Activated B cell treated with CpG ODN at 0.5 μM for 24 hours (primary cell): ENCODE data around the gene ERMAP. TPM values are rescaled to one million over a fixed set of nuclear protein-coding genes. Genes with fewer than 3 reads are reported as not detected.

ENCODE experiments used
- ATAC-seq: fragments of 200-7000 bp; cut with Tn5 transposase; one replicate; pipeline ENCODE4 v1.10.0; 2021; ENCODE audit warnings: low read depth, mild to moderate bottlenecking, moderate library complexity
- CTCF ChIA-PET: fragments of 350-600 bp; sonication (Branson Sonifier 250); formaldehyde crosslinking; loops from one replicate; lab custom pipeline; 2021; ENCODE audit warnings: antibody characterized with exemption; lab: Charles Lee
- POLR2A ChIA-PET: fragments of 350-600 bp; sonication (Branson Sonifier 250); formaldehyde crosslinking; loops from one replicate; lab custom pipeline; 2021; ENCODE audit warnings: antibody characterized with exemption; lab: Charles Lee
- DNase-seq: peaks from one replicate; pipeline ENCODE4 v3.0.0; 2022
- H3K27ac Mint-ChIP-seq: one replicate; pipeline ENCODE4 v1.8.0; 2020; ENCODE audit warnings: mixed read lengths
- H3K27me3 Mint-ChIP-seq: one replicate; pipeline ENCODE4 v1.8.0; 2021; ENCODE audit warnings: mixed read lengths
- H3K36me3 Mint-ChIP-seq: one replicate; pipeline ENCODE4 v1.8.0; 2021; ENCODE audit warnings: low read depth, mixed read lengths
- H3K4me1 Mint-ChIP-seq: one replicate; pipeline ENCODE4 v1.8.0; 2021; ENCODE audit warnings: mixed read lengths
- H3K4me3 Mint-ChIP-seq: one replicate; pipeline ENCODE4 v1.8.0; 2020; ENCODE audit warnings: mild to moderate bottlenecking, mixed read lengths
- H3K9me3 Mint-ChIP-seq: one replicate; pipeline ENCODE4 v1.8.0; 2020; ENCODE audit warnings: mixed read lengths
- CTCF ChIP-seq: fragments of 200-600 bp; IDR thresholded peaks from one replicate; pipeline ENCODE4 v1.8.0; 2022; ENCODE audit warnings: antibody characterized with exemption, mild to moderate bottlenecking
- intact Hi-C: fragments of 100-400 bp; cut with micrococcal nuclease; formaldehyde crosslinking; loops from one replicate; pipeline ENCODE4 v1.15.1; 2024
- total RNA-seq: library from RNA; stranded (reverse); gene quantifications from 2 replicates; pipeline ENCODE4 v1.2.3, GENCODE V29; 2022

ERMAP gene
- total RNA-seq, 1 donor from 2014 or later: 10.7 TPM

DNA sequence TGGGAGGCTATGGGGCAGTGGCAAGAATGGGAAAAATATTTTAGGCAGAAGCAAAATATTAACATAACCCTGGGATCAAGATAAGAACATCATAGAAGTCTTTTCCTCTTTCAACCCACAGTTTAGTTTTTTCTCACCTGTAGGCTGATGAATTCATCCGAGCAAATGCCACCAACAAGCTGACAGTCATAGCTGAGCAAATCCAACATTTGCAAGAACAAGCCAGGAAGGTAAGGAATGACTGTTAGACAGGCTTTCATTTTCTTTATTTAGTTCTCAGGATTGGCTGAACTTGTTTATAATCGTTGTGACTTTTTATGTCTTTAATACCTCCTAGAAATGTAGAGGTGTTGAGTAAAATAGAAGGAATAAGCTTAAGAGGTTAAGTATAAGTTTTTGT is 43.5 kb upstream of the ERMAP start:
- no peak for TF ChIP-seq CTCF
- Mint-ChIP-seq H3K27ac (no peak overlapping the region), H3K27me3 (no peaks in the 10 kb centered on the region), H3K4me3 (no peak overlapping the region), H3K4me1 (peaks cover 22% of the 10 kb centered on the region), H3K36me3 (peaks cover 67% of the 10 kb centered on the region), H3K9me3 (no peaks in the 10 kb centered on the region)
- DNase-seq (no peak), ATAC-seq (no peak)
- POLR2A ChIA-PET: no interaction called here
- intact Hi-C loops: no loop called here
- CTCF ChIA-PET: interaction anchor here (1.3 to 1.8 kb wide), 2 partner anchors 139 to 301 kb away, joined by 3 to 6 read pairs; no protein-coding TSS in a partner anchor

GRCh38 chr1:42774928-42775526 is 41.9 kb upstream of the ERMAP start:
- ATAC-seq (no peak), DNase-seq (no peak)
- Mint-ChIP-seq H3K4me1 (peaks cover 13% of the 10 kb centered on the region), H3K27ac (no peak overlapping the region), H3K4me3 (no peak overlapping the region), H3K36me3 (peaks cover 73% of the 10 kb centered on the region), H3K27me3 (no peaks in the 10 kb centered on the region), H3K9me3 (no peaks in the 10 kb centered on the region)
- ChIA-PET CTCF (interaction anchor here (1.3 to 1.8 kb wide), 2 partner anchors 138 to 299 kb away, joined by 3 to 6 read pairs; no protein-coding TSS in a partner anchor), POLR2A (no interaction called here)
- intact Hi-C loops: loop anchor here (5.0 kb wide), 1 partner anchor 452 kb away; no protein-coding TSS in a partner anchor
- TF ChIP-seq CTCF: no peak

GRCh38 chr1:42776502-42776901 is 40.4 kb upstream of the ERMAP start:
- peaks cover 8% of the 10 kb centered on the region for H3K4me1 Mint-ChIP-seq
- intact Hi-C loops: loop anchor here (5.0 kb wide), 1 partner anchor 451 kb away; no protein-coding TSS in a partner anchor
- H3K4me3 Mint-ChIP-seq: no peak overlapping the region
- H3K27me3 Mint-ChIP-seq: no peaks in the 10 kb centered on the region
- no peak for TF ChIP-seq CTCF
- peaks cover 80% of the 10 kb centered on the region for H3K36me3 Mint-ChIP-seq
- ChIA-PET CTCF (interaction anchor here (0.9 to 3.7 kb wide), 7 partner anchors 8 to 300 kb away, joined by 3 to 52 read pairs (median 6); partner anchors contain the start of genes C1orf50 and P3H1), POLR2A (interaction anchor here (1.4 kb wide), 1 partner anchor 10 kb away, joined by 3 read pairs; the partner anchor contains the start of genes C1orf50 and P3H1)
- no peak overlapping the region for H3K27ac Mint-ChIP-seq
- no peak for DNase-seq
- no peaks in the 10 kb centered on the region for H3K9me3 Mint-ChIP-seq
- no peak for ATAC-seq

DNA sequence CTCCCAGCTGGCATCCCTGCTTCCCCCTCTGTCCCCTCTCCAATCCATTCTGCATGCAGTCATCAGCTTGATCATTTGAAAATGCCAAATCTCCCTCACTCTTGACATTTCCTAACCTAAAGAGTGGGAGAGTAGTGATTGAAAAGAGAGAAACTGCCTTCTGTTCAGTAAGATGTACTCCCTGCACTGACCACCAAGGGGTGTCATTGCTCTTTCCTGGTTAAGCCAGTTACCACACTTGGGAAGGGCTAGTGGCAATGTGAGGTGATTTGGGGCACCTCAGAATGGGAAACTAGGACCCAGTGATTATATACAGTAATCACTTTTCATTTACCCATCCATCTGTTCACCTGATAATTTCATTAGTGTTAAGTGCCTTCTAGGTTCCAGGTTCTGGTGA is 39.1 kb upstream of the ERMAP start:
- Mint-ChIP-seq H3K27me3 (no peaks in the 10 kb centered on the region), H3K4me1 (peaks cover 4% of the 10 kb centered on the region), H3K9me3 (no peaks in the 10 kb centered on the region), H3K4me3 (no peak overlapping the region), H3K27ac (no peak overlapping the region), H3K36me3 (peaks cover 80% of the 10 kb centered on the region)
- DNase-seq: no peak
- peak; percentile 71 for ATAC-seq
- TF ChIP-seq CTCF: no peak
- intact Hi-C loops: loop anchor here (1.0 to 5.0 kb wide), 3 partner anchors 135 to 449 kb away; no protein-coding TSS in a partner anchor
- CTCF ChIA-PET: interaction anchor here (0.7 to 3.7 kb wide), 9 partner anchors 9 to 297 kb away, joined by 3 to 52 read pairs (median 4); partner anchors contain the start of gene ZNF691
- POLR2A ChIA-PET: interaction anchor here (0.8 to 2.4 kb wide), 2 partner anchors 11 to 296 kb away, joined by 4 to 8 read pairs; partner anchors contain the start of genes C1orf50 and P3H1

GRCh38 chr1:42779725-42780124 is 37.2 kb upstream of the ERMAP start:
- Mint-ChIP-seq H3K4me1 (peaks cover 4% of the 10 kb centered on the region), H3K27ac (no peak overlapping the region), H3K4me3 (no peak overlapping the region), H3K9me3 (no peaks in the 10 kb centered on the region), H3K27me3 (no peaks in the 10 kb centered on the region), H3K36me3 (peaks cover 69% of the 10 kb centered on the region)
- intact Hi-C loops: loop anchor here (5.0 kb wide), 1 partner anchor 448 kb away; no protein-coding TSS in a partner anchor
- no peak for DNase-seq
- ATAC-seq: no peak
- TF ChIP-seq CTCF: no peak
- ChIA-PET POLR2A (interaction anchor here (2.4 kb wide), 1 partner anchor 13 kb away, joined by 8 read pairs; the partner anchor contains the start of genes C1orf50 and P3H1), CTCF (interaction anchor here (0.7 to 1.2 kb wide), 2 partner anchors 133 to 293 kb away, joined by 3 read pairs; no protein-coding TSS in a partner anchor)
